ENCODE measurements around the gene PAWR. TPM values are rescaled to one million over a fixed set of nuclear protein-coding genes. Genes with fewer than 3 reads are reported as not detected.

Gene PAWR
- total RNA-seq, 6 experiments from 2014 or later, result 55.2 to 89.4 (median 70.5) TPM

DNA sequence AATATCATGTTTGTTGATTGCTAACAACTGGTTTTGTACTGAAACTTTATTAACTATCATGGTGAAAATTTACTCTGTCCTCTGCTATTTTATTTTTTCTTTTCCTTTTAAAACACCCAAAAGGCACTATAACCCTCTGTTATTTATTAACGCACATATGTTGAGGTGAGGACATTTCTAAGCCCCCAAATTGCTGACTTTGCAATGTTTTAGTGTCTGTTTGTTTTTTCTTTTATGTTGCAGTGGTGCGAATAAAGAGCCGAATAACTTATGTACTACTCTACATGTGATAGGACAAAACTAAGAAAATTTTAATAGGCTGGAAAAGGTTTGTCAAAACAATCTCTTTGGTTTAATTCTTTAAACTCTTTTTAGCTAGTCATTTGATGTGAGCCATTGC is 24.5 kb upstream of the PAWR start:
- TF ChIP-seq, protein P1, sequence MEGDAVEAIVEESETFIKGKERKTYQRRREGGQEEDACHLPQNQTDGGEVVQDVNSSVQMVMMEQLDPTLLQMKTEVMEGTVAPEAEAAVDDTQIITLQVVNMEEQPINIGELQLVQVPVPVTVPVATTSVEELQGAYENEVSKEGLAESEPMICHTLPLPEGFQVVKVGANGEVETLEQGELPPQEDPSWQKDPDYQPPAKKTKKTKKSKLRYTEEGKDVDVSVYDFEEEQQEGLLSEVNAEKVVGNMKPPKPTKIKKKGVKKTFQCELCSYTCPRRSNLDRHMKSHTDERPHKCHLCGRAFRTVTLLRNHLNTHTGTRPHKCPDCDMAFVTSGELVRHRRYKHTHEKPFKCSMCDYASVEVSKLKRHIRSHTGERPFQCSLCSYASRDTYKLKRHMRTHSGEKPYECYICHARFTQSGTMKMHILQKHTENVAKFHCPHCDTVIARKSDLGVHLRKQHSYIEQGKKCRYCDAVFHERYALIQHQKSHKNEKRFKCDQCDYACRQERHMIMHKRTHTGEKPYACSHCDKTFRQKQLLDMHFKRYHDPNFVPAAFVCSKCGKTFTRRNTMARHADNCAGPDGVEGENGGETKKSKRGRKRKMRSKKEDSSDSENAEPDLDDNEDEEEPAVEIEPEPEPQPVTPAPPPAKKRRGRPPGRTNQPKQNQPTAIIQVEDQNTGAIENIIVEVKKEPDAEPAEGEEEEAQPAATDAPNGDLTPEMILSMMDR (IDR thresholded peaks at IDR 0.05), result no peak
- Mint-ChIP-seq H3K27me3 (ENCODE audit: insufficient read depth) (peaks cover 4% of the 10 kb centered on the region), H3K4me3 (no peak overlapping the region), H3K4me1 (ENCODE audit: low read depth) (no peaks in the 10 kb centered on the region), H3K36me3 (ENCODE audit: low read depth) (no peaks in the 10 kb centered on the region), H3K9me3 (no peaks in the 10 kb centered on the region), H3K27ac (no peak overlapping the region)
- no peak for DNase-seq

DNA sequence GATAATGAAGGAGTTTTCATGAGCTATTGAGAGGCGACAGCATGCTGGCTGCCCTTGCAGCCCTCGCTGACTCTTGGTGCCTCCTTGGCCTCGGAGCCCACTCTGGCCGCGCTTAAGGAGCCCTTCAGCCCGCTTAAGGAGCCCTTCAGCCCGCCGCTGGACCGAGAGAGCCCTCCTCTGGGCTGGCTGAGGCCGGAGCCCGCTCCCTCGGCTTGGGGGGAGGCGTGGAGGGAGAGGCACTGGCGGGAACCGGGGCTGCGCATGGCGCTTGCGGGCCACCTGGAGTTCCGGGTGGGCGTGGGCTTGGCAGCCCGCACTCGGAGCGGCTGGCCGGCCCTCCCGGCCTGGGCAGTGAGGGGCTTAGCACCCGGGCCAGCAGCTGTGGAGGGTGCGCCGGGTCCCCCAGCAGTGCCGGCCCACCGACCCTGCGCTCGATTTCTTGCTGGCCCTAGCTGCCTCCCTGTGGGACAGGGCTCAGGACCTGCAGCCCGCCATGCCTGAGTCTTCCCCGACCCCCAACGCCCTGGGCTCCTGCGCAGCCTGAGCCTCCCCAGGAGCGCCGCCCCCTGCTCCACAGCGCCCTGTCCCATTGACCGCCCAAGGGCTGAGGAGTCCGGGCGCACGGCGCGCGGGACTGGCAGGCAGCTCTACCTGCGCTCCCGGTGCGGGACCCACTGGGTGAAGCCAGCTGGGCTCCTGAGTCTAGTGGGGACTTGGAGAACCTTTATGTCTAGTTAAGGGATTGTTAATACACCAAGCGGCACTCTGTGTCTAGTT is 20.1 kb upstream of the PAWR start:
- TF ChIP-seq, protein P1 (IDR thresholded peaks at IDR 0.05), result no peak
- no peak overlapping the region for H3K27ac Mint-ChIP-seq
- peaks cover 6% of the 10 kb centered on the region for H3K27me3 Mint-ChIP-seq (ENCODE audit: insufficient read depth)
- peaks cover 11% of the 10 kb centered on the region for H3K4me1 Mint-ChIP-seq (ENCODE audit: low read depth)
- H3K4me3 Mint-ChIP-seq, result no peak overlapping the region
- H3K9me3 Mint-ChIP-seq, result no peaks in the 10 kb centered on the region
- H3K36me3 Mint-ChIP-seq (ENCODE audit: low read depth), result no peaks in the 10 kb centered on the region
- DNase-seq, result no peak

DNA sequence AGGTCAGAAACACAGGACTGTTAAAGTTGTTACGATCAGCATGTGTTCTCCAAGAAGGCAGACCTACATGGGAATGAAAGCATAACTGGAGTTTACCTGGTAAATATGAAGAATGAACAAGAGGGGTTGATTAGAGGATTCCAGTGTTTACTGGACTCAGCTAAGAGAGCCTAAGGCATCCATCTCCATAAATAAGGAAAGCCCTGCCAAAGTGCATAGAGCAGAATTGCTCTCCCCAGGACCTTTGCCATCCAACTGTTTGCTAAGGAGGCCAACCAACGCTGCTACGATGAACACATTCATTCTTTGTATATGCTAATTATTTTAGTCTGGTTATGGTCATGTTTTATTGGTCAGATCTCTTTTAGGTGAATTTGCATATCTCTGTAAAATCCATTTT is 17.1 kb upstream of the PAWR start:
- Mint-ChIP-seq H3K9me3 (no peaks in the 10 kb centered on the region), H3K27me3 (ENCODE audit: insufficient read depth) (peaks cover 6% of the 10 kb centered on the region), H3K4me3 (no peak overlapping the region), H3K27ac (no peak overlapping the region), H3K36me3 (ENCODE audit: low read depth) (no peaks in the 10 kb centered on the region), H3K4me1 (ENCODE audit: low read depth) (peaks cover 16% of the 10 kb centered on the region)
- TF ChIP-seq, protein P1 (IDR thresholded peaks at IDR 0.05), result no peak
- no peak for DNase-seq

DNA sequence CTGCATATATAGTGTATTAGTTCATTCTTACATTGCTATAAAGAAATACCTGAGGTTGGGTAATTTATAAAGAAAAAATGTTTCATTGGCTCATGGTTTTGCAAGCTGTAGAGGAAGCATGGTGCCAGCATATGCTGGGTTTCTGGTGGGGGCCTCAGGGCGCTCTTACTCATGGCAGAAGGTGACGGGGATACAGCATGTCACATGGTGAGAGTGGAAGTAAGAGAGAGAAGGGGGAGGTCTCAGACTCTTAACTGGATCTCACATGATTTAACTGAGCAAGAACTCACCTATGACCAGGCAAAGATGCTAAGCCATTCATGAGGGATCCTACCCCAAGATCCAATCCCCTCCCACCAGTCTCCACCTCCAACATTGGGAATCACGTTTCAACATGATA is 15.9 kb upstream of the PAWR start:
- H3K4me3 Mint-ChIP-seq, result no peak overlapping the region
- TF ChIP-seq, protein P1 (IDR thresholded peaks at IDR 0.05), result no peak
- DNase-seq, result peak; percentile 36
- H3K27me3 Mint-ChIP-seq (ENCODE audit: insufficient read depth), result peaks cover 8% of the 10 kb centered on the region
- H3K27ac Mint-ChIP-seq, result no peak overlapping the region
- H3K9me3 Mint-ChIP-seq, result no peaks in the 10 kb centered on the region
- peaks cover 16% of the 10 kb centered on the region for H3K4me1 Mint-ChIP-seq (ENCODE audit: low read depth)
- no peaks in the 10 kb centered on the region for H3K36me3 Mint-ChIP-seq (ENCODE audit: low read depth)

DNA sequence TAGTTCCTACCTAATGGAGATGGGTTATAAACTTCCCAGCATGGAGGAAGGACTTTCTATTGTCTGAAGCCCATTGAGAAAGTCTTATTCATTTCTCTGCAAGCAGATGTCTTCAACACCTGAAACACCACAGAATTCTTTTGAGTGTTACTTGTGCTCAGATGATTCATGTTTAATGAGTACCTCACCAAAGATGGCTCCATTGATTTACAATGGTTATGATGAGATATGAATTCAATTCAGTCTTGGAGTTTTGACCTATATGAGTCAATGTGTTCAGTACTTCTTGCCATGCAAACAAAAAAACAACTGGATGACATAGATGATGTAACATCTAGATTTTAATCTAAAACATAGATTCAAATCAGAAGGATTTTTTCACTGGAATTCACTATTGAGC is 15.4 kb upstream of the PAWR start:
- Mint-ChIP-seq H3K27ac (no peak overlapping the region), H3K9me3 (no peaks in the 10 kb centered on the region), H3K4me1 (ENCODE audit: low read depth) (peaks cover 16% of the 10 kb centered on the region), H3K27me3 (ENCODE audit: insufficient read depth) (peaks cover 4% of the 10 kb centered on the region; the same call in 1 of the 2 replicates), H3K36me3 (ENCODE audit: low read depth) (no peaks in the 10 kb centered on the region), H3K4me3 (no peak overlapping the region)
- TF ChIP-seq, protein P1 (IDR thresholded peaks at IDR 0.05), result no peak
- DNase-seq, result peak; percentile 61
